GM18526 (cell line): ENCODE measurements around the gene STK10.

ENCODE experiments used
- POLR2A ChIP-seq: IDR thresholded peaks from 3 replicates; pipeline ENCODE4 v1.6.1; 2011; ENCODE audit not compliant: insufficient read length; ENCODE audit errors: extremely low read depth

The STK10 gene

GRCh38 chr5:172160506-172160905, 27.5 kb downstream of the STK10 start:
- no peak for TF ChIP-seq POLR2A

- TF ChIP-seq POLR2A = no peak
Observed at GRCh38 chr5:172159016-172159415, 29.0 kb downstream of the STK10 start.

- no peak for TF ChIP-seq POLR2A
Observed at GRCh38 chr5:172156541-172156994, 31.5 kb downstream of the STK10 start.

GRCh38 chr5:172153695-172154094, 34.3 kb downstream of the STK10 start:
- TF ChIP-seq POLR2A = no peak

- TF ChIP-seq POLR2A = no peak
Observed at GRCh38 chr5:172151661-172152210, 36.3 kb downstream of the STK10 start.

GRCh38 chr5:172150514-172151425, 37.3 kb downstream of the STK10 start:
- no peak for TF ChIP-seq POLR2A

GRCh38 chr5:172149073-172149472, 39.0 kb downstream of the STK10 start:
- no peak for TF ChIP-seq POLR2A

GRCh38 chr5:172148381-172148780, 39.6 kb downstream of the STK10 start:
- TF ChIP-seq POLR2A = no peak

- no peak for TF ChIP-seq POLR2A
Observed at GRCh38 chr5:172147857-172148256, 40.2 kb downstream of the STK10 start.

GRCh38 chr5:172146748-172147092, 41.3 kb downstream of the STK10 start:
- no peak for TF ChIP-seq POLR2A

- no peak for TF ChIP-seq POLR2A
Observed at GRCh38 chr5:172145870-172146747, 41.9 kb downstream of the STK10 start.

GRCh38 chr5:172144931-172145869, 42.8 kb downstream of the STK10 start:
- TF ChIP-seq POLR2A = no peak

- no peak for TF ChIP-seq POLR2A
Observed at GRCh38 chr5:172144291-172144815, 43.7 kb downstream of the STK10 start.

- no peak for TF ChIP-seq POLR2A
Observed at GRCh38 chr5:172143875-172144274, 44.1 kb downstream of the STK10 start.

GRCh38 chr5:172142709-172143215, 45.3 kb downstream of the STK10 start:
- no peak for TF ChIP-seq POLR2A

- TF ChIP-seq POLR2A = no peak
Observed at GRCh38 chr5:172141949-172142319, 46.1 kb downstream of the STK10 start.
